ENCODE measurements around the gene ASCL5.

The ASCL5 gene

GRCh38 chr1:201137579-201138310, 10.8 kb upstream of the ASCL5 start:
- no peak for TF ChIP-seq CTCF (IDR thresholded peaks at IDR 0.05)

DNA sequence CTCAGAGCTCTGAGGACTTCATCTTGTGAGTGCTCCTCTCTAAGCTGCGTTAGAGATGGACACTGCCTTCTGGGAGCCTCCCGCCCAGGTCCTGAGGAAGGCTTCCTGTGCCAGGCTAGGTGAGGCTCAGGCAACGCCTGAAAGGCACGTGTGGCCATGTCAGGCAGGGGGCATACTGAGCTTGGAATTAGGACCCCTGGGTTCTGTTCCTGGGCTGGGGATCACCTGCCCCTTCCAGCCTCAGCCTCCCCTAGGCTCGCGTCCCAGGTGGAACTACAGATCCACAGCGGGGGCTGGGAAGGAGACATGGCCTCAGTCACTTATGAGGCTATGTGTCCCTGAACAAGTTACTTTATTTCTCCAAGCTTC, 10.0 kb upstream of the ASCL5 start:
- TF ChIP-seq CTCF (IDR thresholded peaks at IDR 0.05), result no peak

DNA sequence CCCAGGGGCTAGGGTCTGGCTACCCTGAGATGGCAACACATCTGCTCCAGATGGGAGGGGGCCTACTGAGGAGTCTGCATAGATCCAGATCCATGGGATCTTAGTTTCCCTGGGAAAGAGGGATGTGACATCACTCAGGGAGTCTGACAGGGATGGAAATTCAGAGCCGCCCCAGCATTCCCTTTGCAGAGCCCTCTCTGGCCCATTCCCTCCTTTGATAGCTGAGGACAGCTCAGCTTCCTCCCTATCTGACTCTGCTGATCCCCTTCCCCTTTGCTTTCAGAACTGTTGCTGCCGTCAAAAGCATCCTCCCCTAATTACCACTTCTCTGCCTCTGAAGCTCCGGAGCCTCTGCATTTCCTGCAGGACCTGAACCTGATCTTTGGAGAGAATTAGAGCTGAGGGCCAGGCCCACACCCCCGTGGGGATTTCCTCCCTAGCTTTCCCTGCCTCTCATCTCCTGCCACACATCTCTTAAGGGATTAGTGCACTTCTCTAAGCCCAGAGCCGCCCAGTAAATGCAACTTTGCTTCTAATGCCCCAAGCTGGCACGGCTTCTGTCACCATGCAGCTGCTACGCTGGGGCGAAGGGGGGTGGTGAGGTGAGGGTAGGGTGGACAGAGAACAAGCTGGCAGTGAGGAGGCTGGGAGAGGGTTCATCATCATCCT, 9.5 kb upstream of the ASCL5 start:
- no peak for TF ChIP-seq CTCF (IDR thresholded peaks at IDR 0.05)

DNA sequence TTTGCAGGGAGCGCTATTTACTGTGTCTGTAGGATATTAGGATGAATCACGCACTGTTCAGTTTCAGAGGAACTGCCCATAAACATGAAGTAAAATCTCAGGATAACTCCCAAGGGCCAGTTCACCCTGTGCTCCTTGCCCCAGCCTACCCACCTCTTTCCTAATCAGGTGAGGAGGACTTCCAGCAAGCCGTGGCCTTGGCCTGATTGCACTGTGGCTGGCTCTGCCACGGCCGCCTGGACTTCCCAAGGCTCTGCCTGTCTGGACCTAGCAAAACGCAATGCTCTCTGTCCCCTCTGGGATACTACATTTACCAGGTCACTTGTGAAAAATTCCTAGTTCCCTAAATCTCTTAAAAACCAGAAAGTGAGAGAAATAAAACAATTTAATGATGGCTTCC, 7.4 kb upstream of the ASCL5 start:
- TF ChIP-seq CTCF (IDR thresholded peaks at IDR 0.05), result no peak

- no peak for TF ChIP-seq CTCF (IDR thresholded peaks at IDR 0.05)
Measured at GRCh38 chr1:201131398-201131797, 4.4 kb upstream of the ASCL5 start.

GRCh38 chr1:201128962-201129361, 2.0 kb upstream of the ASCL5 start:
- no peak for TF ChIP-seq CTCF (IDR thresholded peaks at IDR 0.05)

DNA sequence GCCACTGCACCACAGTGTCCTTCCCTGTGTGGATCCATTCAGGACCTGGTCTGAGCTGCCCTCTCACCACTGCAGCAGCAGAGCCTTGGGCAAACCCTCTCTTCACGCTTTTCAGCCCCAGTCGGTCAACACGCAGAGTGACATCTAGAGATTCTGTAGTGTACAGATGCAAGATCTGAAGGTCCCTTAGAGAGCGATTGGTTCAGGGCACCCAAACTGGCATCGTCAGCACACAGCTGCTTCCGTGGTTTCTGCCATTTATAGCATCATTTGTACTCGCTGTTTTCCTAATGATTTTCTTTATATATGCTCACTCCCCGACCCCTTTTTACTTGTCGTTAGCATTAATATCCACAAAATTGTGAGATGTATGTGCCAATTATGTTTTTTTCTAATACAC, 1.5 kb upstream of the ASCL5 start:
- no peak for TF ChIP-seq CTCF (IDR thresholded peaks at IDR 0.05)
